Liver (tissue), 9 donors: ENCODE results near the gene NIT1. TPM values are rescaled to one million over a fixed set of nuclear protein-coding genes. Genes with fewer than 3 reads are reported as not detected.
A peak's percentile ranks its signal among the peaks of the same experiment; 100 is the strongest.

Source experiments
- DNase-seq: peaks from one replicate; pipeline ENCODE4 v3.0.0-alpha.2; 2017; ENCODE audit warnings: low spot score
- H3K27ac ChIP-seq, 2 donors: one replicate each; pipeline ENCODE4 v1.7.0; 2013; ENCODE audit warnings: inconsistent platforms in 2 of 2, low read length in 2 of 2, control low read depth in 1 of 2, low read depth in 1 of 2, mild to moderate bottlenecking in 1 of 2
- H3K27me3 ChIP-seq, 4 donors: one replicate each; pipeline versions ENCODE4 v1.6.1 to v1.7.0; 2013; ENCODE audit warnings: low read length in 3 of 4, inconsistent platforms in 1 of 4, mild to moderate bottlenecking in 1 of 4, moderate library complexity in 1 of 4; ENCODE audit not compliant: control insufficient read depth in 4 of 4, insufficient read depth in 4 of 4
- H3K36me3 ChIP-seq, 4 donors: one replicate each; pipeline versions ENCODE4 v1.6.1 to v1.7.0; 2013; ENCODE audit warnings: low read length in 3 of 4, mild to moderate bottlenecking in 3 of 4, low read depth in 1 of 4, moderate library complexity in 1 of 4; ENCODE audit not compliant: control insufficient read depth in 4 of 4, insufficient read depth in 3 of 4
- H3K4me1 ChIP-seq, 4 donors: one replicate each; pipeline versions ENCODE4 v1.6.1 to v1.7.0; 2013; ENCODE audit warnings: low read length in 3 of 4, mild to moderate bottlenecking in 3 of 4, moderate library complexity in 1 of 4; ENCODE audit not compliant: control insufficient read depth in 4 of 4, insufficient read depth in 4 of 4
- H3K4me3 ChIP-seq, 3 donors: one replicate each; pipeline versions ENCODE4 v1.6.1 to v1.7.0; 2013; ENCODE audit warnings: low read length in 3 of 3, control low read depth in 1 of 3, low read depth in 1 of 3, mild to moderate bottlenecking in 1 of 3
- H3K9ac ChIP-seq, 2 donors: one replicate each; pipeline ENCODE4 v1.7.0; 2013; ENCODE audit warnings: low read length in 2 of 2, mild to moderate bottlenecking in 2 of 2, moderate library complexity in 2 of 2, control low read depth in 1 of 2, low read depth in 1 of 2
- H3K9me3 ChIP-seq, 4 donors: one replicate each; pipeline versions ENCODE4 v1.6.1 to v1.7.0; 2013; ENCODE audit warnings: low read length in 3 of 4; ENCODE audit not compliant: control insufficient read depth in 4 of 4
- EGR1 ChIP-seq, 2 donors: IDR thresholded peaks; 2 replicates each; pipeline ENCODE4 v1.6.1; 2016 to 2018; ENCODE audit warnings: antibody characterized with exemption in 2 of 2, low read depth in 2 of 2
- FOXA1 ChIP-seq: IDR thresholded peaks from 2 replicates; pipeline ENCODE4 v1.6.1; 2016; ENCODE audit warnings: antibody characterized with exemption
- FOXA2 ChIP-seq: IDR thresholded peaks from 2 replicates; pipeline ENCODE4 v1.6.1; 2016; ENCODE audit warnings: antibody characterized with exemption
- GABPA ChIP-seq, 2 donors: IDR thresholded peaks in 1 of 2; conservative IDR thresholded peaks in 1 of 2; 2 replicates each; pipeline ENCODE4 v1.6.1; 2016; ENCODE audit warnings: antibody characterized with exemption in 2 of 2, mild to moderate bottlenecking in 1 of 2, moderate library complexity in 1 of 2
- HNF4A ChIP-seq, 2 donors: conservative IDR thresholded peaks; 2 replicates each; pipeline ENCODE4 v1.6.1; 2016; ENCODE audit warnings: antibody characterized with exemption in 2 of 2, mild to moderate bottlenecking in 2 of 2
- HNF4G ChIP-seq: IDR thresholded peaks from 2 replicates; pipeline ENCODE4 v1.6.1; 2016; ENCODE audit warnings: antibody characterized with exemption
- JUND ChIP-seq, 2 donors: IDR thresholded peaks; 2 replicates each; pipeline ENCODE4 v1.6.1; 2016; ENCODE audit warnings: antibody characterized with exemption in 2 of 2
- NR2F2 ChIP-seq: IDR thresholded peaks from 2 replicates; pipeline ENCODE4 v1.6.1; 2016; ENCODE audit warnings: antibody characterized with exemption
- RAD21 ChIP-seq, 2 donors: IDR thresholded peaks; 2 replicates each; pipeline ENCODE4 v1.6.1; 2016; ENCODE audit warnings: antibody characterized with exemption in 2 of 2, mild to moderate bottlenecking in 2 of 2
- RXRA ChIP-seq, 2 donors: IDR thresholded peaks; 2 replicates each; pipeline ENCODE4 v1.6.1; 2017 to 2018; ENCODE audit warnings: antibody characterized with exemption in 2 of 2, mild to moderate bottlenecking in 1 of 2
- SP1 ChIP-seq: IDR thresholded peaks from 2 replicates; pipeline ENCODE4 v1.6.1; 2018; ENCODE audit warnings: antibody characterized with exemption, mild to moderate bottlenecking
- TAF1 ChIP-seq: conservative IDR thresholded peaks from 2 replicates; pipeline ENCODE4 v1.6.1; 2016; ENCODE audit warnings: antibody characterized with exemption, mild to moderate bottlenecking
- YY1 ChIP-seq: IDR thresholded peaks from 2 replicates; pipeline ENCODE4 v1.6.1; 2016; ENCODE audit warnings: antibody characterized with exemption, mild to moderate bottlenecking
- WGBS: extraction: QIAGEN DNeasy Blood & Tissue Kit; methylation state at CpG from one replicate; pipeline ENCODE4 v1.1.7; 2013; 5-methylcytosine and 5-hydroxymethylcytosine counted together
- polyA plus RNA-seq, 2 donors: library from polyadenylated mRNA; stranded (reverse) in 1 of 2; unstranded in 1 of 2; fragments of 200-250 nt in 1 of 2; fragments of >200 nt in 1 of 2; fragmentation: Nextera tagmentation in 1 of 2; extraction: Ambion mirVana in 1 of 2; gene quantifications; one replicate each; pipeline versions ENCODE4 v1.2.1 to v1.2.3, GENCODE V29; 2013 to 2015
- total RNA-seq, 2 donors: library from RNA; depleted of rRNA; stranded (reverse); fragments of >200 nt; gene quantifications; one replicate each; pipeline ENCODE4 v1.2.3, GENCODE V29; 2014
- TF ChIP-seq, protein P1 (sequence below): IDR thresholded peaks from 2 replicates; pipeline ENCODE4 v1.6.1; 2016; ENCODE audit warnings: antibody characterized with exemption
- TF ChIP-seq, protein P2 (sequence below): IDR thresholded peaks from 2 replicates; pipeline ENCODE4 v1.6.1; 2016; ENCODE audit warnings: antibody characterized with exemption, mild to moderate bottlenecking
- TF ChIP-seq, protein P3 (sequence below): fragments of 150-350 bp; IDR thresholded peaks from 2 replicates; pipeline ENCODE4 v1.5.1; 2017; ENCODE audit warnings: improper control_type of control experiment, low read depth, low read length; ENCODE audit not compliant: missing input control
- TF ChIP-seq, protein P4 (sequence below): IDR thresholded peaks from 2 replicates; pipeline ENCODE4 v1.6.1; 2016; ENCODE audit warnings: antibody characterized with exemption
- TF ChIP-seq, protein P5 (sequence below): IDR thresholded peaks from 2 replicates; pipeline ENCODE4 v1.6.1; 2016; ENCODE audit warnings: antibody characterized with exemption
- donor health status: healthy.
- donor health status: healthy.
- donor health status: healthy.
- donor health status: healthy.
- donor health status: healthy.

NIT1 gene
- total and polyA plus RNA-seq, 4 donors = 17.8 to 45.8 (median 39.3) TPM

DNA sequence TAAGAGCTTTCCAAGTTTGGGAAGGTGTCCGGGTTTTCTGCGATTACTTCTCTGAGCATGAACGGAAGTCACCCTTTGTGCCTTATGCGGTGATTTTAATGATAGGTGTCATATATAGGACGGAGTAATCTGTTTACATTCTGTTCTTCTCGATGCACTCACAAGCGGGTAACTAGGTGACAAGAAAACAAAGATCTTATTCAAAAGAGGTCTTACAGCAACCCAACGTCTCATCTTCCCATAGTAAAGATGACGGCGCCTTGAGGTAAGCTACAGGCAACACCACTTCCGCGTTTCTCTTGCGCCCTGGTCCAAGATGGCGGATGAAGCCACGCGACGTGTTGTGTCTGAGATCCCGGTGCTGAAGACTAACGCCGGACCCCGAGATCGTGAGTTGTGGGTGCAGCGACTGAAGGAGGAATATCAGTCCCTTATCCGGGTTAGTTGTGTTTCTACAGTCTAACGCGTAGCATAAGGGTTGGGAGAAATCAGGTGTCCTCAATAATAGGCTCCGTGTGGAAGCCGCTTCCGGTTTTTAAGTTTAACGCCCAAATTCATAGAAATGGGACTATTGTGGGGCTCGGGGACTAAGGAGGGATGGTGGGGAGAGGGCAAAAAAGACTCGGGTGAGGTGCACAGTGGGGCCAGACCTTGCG is 35.9 kb downstream of the NIT1 start, which contains the start of gene UFC1:
Gene UFC1 (plus strand): TSS at position 297 of the 656 bp plus-strand sequence. CDS start 20 bp downstream, at position 317.
- Histone ChIP-seq H3K27me3 (no peaks in the 10 kb centered on the region), H3K9ac (peak within 1 kb of the TSS; percentile 99 to 100), H3K4me1 (peaks cover 1 to 15% (median 6%) of the 10 kb centered on the region in 4 donors), H3K36me3 (peaks cover 0 to 6% (median 2%) of the 10 kb centered on the region in 4 donors), H3K4me3 (peak within 1 kb of the TSS; percentile 57 to 99 (median 99)), H3K9me3 (no peaks in the 10 kb centered on the region), H3K27ac (peak within 1 kb of the TSS; percentile 98 to 100)
- under 1% methylated on average over 33 of the region's 33 CpGs for WGBS
- peak; percentile 81 for DNase-seq
- TF ChIP-seq HNF4A (conservative IDR thresholded peaks at IDR 0.05) (peak in 1 of 2 donors; percentile 30), FOXA2 (no peak), TAF1 (peak; percentile 67), JUND (IDR thresholded peaks at IDR 0.05) (peak in 1 of 2 donors; percentile 40), FOXA1 (no peak), YY1 (peak; percentile 100), HNF4G (no peak), NR2F2 (no peak), RXRA (IDR thresholded peaks at IDR 0.05) (peak in 1 of 2 donors; percentile 43), GABPA (IDR thresholded peaks at IDR 0.05 in 1 of 2, conservative IDR thresholded peaks at IDR 0.05 in 1 of 2) (peak; percentile 96 to 97), EGR1 (IDR thresholded peaks at IDR 0.05; ENCODE audit: low read depth in 2 of 2) (no peak), RAD21 (IDR thresholded peaks at IDR 0.05) (peak in 1 of 2 donors; percentile 15), SP1 (no peak)
- TF ChIP-seq, protein P1, sequence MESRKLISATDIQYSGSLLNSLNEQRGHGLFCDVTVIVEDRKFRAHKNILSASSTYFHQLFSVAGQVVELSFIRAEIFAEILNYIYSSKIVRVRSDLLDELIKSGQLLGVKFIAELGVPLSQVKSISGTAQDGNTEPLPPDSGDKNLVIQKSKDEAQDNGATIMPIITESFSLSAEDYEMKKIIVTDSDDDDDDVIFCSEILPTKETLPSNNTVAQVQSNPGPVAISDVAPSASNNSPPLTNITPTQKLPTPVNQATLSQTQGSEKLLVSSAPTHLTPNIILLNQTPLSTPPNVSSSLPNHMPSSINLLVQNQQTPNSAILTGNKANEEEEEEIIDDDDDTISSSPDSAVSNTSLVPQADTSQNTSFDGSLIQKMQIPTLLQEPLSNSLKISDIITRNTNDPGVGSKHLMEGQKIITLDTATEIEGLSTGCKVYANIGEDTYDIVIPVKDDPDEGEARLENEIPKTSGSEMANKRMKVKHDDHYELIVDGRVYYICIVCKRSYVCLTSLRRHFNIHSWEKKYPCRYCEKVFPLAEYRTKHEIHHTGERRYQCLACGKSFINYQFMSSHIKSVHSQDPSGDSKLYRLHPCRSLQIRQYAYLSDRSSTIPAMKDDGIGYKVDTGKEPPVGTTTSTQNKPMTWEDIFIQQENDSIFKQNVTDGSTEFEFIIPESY = peak; percentile 64
- TF ChIP-seq, protein P2, sequence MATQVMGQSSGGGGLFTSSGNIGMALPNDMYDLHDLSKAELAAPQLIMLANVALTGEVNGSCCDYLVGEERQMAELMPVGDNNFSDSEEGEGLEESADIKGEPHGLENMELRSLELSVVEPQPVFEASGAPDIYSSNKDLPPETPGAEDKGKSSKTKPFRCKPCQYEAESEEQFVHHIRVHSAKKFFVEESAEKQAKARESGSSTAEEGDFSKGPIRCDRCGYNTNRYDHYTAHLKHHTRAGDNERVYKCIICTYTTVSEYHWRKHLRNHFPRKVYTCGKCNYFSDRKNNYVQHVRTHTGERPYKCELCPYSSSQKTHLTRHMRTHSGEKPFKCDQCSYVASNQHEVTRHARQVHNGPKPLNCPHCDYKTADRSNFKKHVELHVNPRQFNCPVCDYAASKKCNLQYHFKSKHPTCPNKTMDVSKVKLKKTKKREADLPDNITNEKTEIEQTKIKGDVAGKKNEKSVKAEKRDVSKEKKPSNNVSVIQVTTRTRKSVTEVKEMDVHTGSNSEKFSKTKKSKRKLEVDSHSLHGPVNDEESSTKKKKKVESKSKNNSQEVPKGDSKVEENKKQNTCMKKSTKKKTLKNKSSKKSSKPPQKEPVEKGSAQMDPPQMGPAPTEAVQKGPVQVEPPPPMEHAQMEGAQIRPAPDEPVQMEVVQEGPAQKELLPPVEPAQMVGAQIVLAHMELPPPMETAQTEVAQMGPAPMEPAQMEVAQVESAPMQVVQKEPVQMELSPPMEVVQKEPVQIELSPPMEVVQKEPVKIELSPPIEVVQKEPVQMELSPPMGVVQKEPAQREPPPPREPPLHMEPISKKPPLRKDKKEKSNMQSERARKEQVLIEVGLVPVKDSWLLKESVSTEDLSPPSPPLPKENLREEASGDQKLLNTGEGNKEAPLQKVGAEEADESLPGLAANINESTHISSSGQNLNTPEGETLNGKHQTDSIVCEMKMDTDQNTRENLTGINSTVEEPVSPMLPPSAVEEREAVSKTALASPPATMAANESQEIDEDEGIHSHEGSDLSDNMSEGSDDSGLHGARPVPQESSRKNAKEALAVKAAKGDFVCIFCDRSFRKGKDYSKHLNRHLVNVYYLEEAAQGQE = no peak
- TF ChIP-seq, protein P3, sequence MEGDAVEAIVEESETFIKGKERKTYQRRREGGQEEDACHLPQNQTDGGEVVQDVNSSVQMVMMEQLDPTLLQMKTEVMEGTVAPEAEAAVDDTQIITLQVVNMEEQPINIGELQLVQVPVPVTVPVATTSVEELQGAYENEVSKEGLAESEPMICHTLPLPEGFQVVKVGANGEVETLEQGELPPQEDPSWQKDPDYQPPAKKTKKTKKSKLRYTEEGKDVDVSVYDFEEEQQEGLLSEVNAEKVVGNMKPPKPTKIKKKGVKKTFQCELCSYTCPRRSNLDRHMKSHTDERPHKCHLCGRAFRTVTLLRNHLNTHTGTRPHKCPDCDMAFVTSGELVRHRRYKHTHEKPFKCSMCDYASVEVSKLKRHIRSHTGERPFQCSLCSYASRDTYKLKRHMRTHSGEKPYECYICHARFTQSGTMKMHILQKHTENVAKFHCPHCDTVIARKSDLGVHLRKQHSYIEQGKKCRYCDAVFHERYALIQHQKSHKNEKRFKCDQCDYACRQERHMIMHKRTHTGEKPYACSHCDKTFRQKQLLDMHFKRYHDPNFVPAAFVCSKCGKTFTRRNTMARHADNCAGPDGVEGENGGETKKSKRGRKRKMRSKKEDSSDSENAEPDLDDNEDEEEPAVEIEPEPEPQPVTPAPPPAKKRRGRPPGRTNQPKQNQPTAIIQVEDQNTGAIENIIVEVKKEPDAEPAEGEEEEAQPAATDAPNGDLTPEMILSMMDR = no peak
- TF ChIP-seq, protein P4, sequence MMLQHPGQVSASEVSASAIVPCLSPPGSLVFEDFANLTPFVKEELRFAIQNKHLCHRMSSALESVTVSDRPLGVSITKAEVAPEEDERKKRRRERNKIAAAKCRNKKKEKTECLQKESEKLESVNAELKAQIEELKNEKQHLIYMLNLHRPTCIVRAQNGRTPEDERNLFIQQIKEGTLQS = peak; percentile 44
- TF ChIP-seq, protein P5, sequence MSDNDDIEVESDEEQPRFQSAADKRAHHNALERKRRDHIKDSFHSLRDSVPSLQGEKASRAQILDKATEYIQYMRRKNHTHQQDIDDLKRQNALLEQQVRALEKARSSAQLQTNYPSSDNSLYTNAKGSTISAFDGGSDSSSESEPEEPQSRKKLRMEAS = peak; percentile 77
